Activated naive CD8-positive, alpha-beta T cell treated with anti-CD3 and anti-CD28 coated beads, Interleukin-2, amount 50 U/mL, for 24 hours (primary cell): ENCODE data around the gene CXCR4.
A peak's percentile ranks its signal among the peaks of the same experiment; 100 is the strongest.

Experiments used
- ATAC-seq: fragments of 150-1000 bp; cut with Tn5 transposase; one replicate; pipeline ENCODE4 v1.10.0; 2021
- DNase-seq: peaks from one replicate; pipeline ENCODE4 v3.0.0; 2021
- H3K27ac Mint-ChIP-seq: one replicate; pipeline ENCODE4 v1.8.0; 2021; ENCODE audit warnings: mild to moderate bottlenecking, mixed read lengths
- H3K27me3 Mint-ChIP-seq: one replicate; pipeline ENCODE4 v1.8.0; 2021; ENCODE audit warnings: mixed read lengths
- H3K36me3 Mint-ChIP-seq: one replicate; pipeline ENCODE4 v1.8.0; 2021; ENCODE audit warnings: low read depth, mixed read lengths
- H3K4me1 Mint-ChIP-seq: one replicate; pipeline ENCODE4 v1.8.0; 2021; ENCODE audit warnings: mixed read lengths
- H3K4me3 Mint-ChIP-seq: one replicate; pipeline ENCODE4 v1.8.0; 2021; ENCODE audit warnings: mild to moderate bottlenecking, moderate library complexity, mixed read lengths
- H3K9me3 Mint-ChIP-seq: one replicate; pipeline ENCODE4 v1.8.0; 2021; ENCODE audit warnings: mixed read lengths

Gene CXCR4

DNA sequence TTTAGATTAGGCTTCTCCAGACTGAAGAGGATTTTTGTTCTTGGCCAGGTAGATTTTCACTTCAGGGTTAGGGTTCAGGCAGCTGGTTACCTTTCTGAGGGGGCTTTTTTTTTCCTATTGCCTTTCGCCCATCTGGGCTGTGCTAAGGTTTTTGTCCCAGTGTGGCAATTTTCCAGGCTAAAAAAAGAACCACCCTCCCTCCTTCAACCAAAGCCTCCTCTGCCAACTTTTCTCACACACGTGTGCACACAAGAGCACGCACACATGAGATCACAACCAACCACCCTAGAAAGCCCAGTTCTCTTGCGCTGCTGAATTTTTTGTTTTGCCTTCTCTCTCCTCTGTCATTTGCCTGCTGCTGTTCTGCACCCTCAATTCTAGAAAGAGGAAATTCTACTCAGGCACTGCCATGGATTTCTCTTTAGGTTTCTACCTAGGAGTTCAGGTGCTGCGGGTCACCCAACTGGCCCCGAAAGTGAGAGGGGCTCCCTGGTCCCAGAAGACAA lies 8.5 kb upstream of the CXCR4 start:
- no peaks in the 10 kb centered on the region for H3K27me3 Mint-ChIP-seq

DNA sequence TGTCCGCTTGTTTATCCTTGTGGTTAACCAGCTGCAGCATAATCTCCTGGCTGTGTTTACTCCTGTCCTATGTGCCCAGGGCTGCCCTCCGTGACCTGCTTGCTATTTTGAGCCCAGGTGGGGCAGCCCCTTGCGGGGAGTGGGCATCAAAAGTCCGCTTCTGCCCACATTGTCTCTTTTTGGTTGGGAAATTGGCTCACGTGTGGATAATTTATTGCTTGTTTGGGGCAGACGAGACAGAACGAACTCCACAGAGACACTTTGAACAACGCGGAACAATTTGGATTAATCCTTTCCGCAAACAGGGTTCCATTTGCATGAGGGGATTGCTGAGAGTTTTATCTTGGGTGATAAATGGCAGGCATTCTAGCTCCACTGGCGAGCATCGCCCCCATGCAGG lies 8.1 kb upstream of the CXCR4 start:
- H3K27ac Mint-ChIP-seq: no peak overlapping the region
- DNase-seq (no peak), ATAC-seq (no peak)
- no peaks in the 10 kb centered on the region for H3K36me3 Mint-ChIP-seq
- peaks cover 97% of the 10 kb centered on the region for H3K4me1 Mint-ChIP-seq
- H3K9me3 Mint-ChIP-seq: no peaks in the 10 kb centered on the region
- H3K27me3 Mint-ChIP-seq: no peaks in the 10 kb centered on the region
- H3K4me3 Mint-ChIP-seq: no peak overlapping the region

More for the DNA sequence above, 8.5 kb upstream of the CXCR4 start:
- H3K9me3 Mint-ChIP-seq: no peaks in the 10 kb centered on the region
- H3K36me3 Mint-ChIP-seq: no peaks in the 10 kb centered on the region
- peaks cover 97% of the 10 kb centered on the region for H3K4me1 Mint-ChIP-seq
- DNase-seq (no peak), ATAC-seq (no peak)
- H3K27ac Mint-ChIP-seq: peak overlapping the region; percentile 68
- no peak overlapping the region for H3K4me3 Mint-ChIP-seq

DNA sequence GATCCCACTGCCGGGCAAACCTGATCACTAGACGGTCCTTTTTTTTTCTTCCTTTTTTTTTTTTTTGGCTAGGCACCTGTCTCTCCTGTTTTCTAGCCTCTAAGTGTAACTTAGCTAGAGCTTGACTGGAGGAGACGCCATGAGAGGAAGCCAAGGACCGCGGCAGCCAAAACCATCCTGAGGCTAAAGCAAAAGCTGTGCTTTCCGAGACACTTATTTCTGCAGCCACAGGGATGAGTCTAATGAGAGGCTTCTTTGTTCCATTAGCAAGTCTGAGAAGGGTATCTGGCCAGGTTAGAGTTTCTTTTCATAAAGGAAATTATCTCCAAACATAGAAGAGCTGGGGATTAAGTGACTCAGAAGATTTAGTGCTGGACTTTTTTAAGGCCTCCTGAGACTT lies 7.3 kb upstream of the CXCR4 start:
- H3K4me1 Mint-ChIP-seq: peaks cover 97% of the 10 kb centered on the region
- DNase-seq (no peak), ATAC-seq (peak; percentile 50)
- peak overlapping the region; percentile 28 for H3K4me3 Mint-ChIP-seq
- no peaks in the 10 kb centered on the region for H3K27me3 Mint-ChIP-seq
- no peaks in the 10 kb centered on the region for H3K36me3 Mint-ChIP-seq
- peak overlapping the region; percentile 49 for H3K27ac Mint-ChIP-seq
- H3K9me3 Mint-ChIP-seq: no peaks in the 10 kb centered on the region

DNA sequence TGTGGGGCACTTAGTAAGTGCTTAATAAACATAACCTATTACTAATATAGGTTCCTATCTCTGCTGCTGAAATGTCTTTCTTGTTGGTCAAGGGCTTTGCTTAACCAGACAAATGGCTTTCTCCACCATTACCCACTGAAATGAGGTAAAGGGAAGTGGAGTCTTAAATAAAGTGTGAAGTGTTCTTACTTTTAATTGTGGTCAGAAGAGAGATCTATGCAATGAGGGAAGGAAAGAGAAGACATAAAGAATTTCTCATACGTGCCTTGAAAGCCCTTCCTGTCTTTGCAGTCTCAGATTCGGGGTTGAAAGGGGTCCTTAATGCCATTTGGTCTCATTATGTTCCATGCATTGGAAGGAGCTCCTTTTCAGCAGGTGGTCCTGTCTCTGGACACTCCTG lies 6.9 kb upstream of the CXCR4 start:
- peak overlapping the region; percentile 28 for H3K4me3 Mint-ChIP-seq

DNA sequence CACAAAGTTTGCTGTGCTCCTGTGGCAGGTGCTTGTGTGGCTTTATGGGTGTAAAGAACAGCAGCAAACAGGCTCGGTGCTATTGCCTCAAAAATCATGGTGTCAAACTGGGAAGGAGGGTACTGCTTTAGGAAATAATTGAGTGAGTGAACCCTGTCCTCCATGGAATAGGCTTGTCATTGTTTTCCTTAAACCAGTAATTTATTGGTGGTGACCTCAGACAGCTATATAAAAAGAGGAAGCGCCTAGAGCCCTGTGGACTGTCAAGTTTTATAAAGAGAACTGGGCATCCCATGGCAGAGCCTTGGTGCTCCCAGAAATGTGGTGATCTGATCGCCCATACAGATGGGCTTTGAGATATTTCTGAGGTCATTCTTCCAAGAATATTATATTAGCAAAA lies 4.7 kb upstream of the CXCR4 start:
- Mint-ChIP-seq H3K27me3 (no peaks in the 10 kb centered on the region), H3K9me3 (no peaks in the 10 kb centered on the region), H3K4me3 (no peak overlapping the region), H3K4me1 (peaks cover 87% of the 10 kb centered on the region), H3K36me3 (peaks cover 2% of the 10 kb centered on the region), H3K27ac (no peak overlapping the region)
- ATAC-seq (no peak), DNase-seq (no peak)

More for the DNA sequence above, 6.9 kb upstream of the CXCR4 start:
- peak overlapping the region; percentile 16 for H3K27ac Mint-ChIP-seq
- DNase-seq: no peak
- no peak for ATAC-seq
- no peaks in the 10 kb centered on the region for H3K36me3 Mint-ChIP-seq
- no peaks in the 10 kb centered on the region for H3K9me3 Mint-ChIP-seq
- peaks cover 97% of the 10 kb centered on the region for H3K4me1 Mint-ChIP-seq
- H3K27me3 Mint-ChIP-seq: no peaks in the 10 kb centered on the region

DNA sequence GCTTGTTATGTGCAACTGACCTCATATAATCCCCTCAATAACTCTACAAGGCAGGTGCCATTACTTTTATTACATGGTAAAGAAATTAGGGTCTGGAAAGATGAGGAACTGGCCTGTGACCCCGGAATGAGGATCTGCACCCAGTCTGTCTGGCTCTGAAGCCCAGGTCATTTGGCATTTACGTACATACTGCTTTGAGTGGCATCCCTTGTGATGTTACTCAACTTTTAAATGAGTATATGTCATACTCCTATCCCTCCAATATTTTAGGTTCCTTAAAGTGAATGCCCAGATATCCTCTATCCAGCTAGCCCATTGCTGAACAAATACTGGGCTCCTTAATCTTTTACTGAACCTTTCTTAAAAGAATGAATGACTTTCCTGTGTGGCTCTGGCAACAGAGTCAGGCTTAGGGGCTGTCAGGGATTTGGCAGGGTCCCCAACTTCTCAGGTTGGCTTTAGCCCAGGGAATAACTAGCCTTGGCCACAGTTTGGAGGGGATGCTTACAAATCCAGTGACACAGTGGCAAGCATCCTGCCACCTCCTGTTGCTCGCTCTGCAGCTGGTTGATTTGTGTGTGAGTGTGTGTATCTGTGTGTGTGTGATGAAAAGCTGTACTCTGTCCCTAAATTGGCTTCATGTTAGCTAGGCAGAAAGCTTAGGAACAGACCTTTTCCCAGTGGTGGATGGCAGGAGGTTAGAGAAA lies 3.4 kb upstream of the CXCR4 start:
- H3K36me3 Mint-ChIP-seq: peaks cover 2% of the 10 kb centered on the region
- H3K27me3 Mint-ChIP-seq: no peaks in the 10 kb centered on the region
- no peak overlapping the region for H3K4me3 Mint-ChIP-seq
- H3K27ac Mint-ChIP-seq: peak overlapping the region; percentile 55
- H3K9me3 Mint-ChIP-seq: no peaks in the 10 kb centered on the region
- no peak for DNase-seq
- peaks cover 74% of the 10 kb centered on the region for H3K4me1 Mint-ChIP-seq
- ATAC-seq: no peak

DNA sequence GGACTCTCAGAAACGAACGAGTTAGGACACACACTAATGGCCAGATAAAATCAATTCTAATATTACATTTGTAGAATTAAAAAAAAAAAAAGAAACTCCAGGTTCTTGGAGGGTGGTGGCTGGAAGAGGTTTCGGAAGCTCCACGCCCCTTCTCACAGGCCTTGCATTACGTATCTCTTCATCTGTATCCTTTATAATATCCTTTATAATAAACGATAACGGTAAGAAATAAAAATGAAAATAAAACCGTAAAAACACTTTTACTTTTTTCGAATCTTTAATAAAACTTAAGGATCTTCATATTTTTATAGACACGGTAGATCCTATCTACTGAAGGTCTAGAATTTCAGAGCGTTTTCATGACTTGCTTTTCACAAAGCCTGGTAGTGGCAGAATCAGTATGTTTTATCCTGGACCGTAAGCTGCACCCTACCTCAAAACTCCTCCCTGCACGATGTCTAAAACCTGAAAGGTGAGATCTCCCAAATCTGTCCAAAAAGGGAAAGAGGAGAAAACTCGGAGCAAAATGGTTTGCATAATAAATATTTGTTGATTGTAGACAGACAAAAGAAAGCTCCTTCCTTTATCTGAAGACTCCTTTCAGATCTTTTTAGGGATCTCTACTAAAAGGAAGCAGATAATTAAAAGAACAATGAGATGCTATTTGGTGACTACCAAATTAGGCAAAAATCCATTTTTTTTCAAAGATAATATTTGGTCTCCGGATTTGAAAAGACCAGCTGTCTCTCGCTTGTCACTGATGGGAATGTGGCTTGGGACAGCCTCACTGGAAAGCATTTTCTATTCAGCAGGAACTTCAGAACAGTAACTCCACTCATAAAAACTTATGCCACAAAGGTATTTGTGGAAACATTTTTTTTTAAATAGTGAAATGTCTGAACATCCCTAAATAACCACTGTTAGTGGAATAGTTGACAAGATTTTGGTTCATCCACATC lies 2.0 kb upstream of the CXCR4 start:
- Mint-ChIP-seq H3K36me3 (peaks cover 11% of the 10 kb centered on the region), H3K27me3 (no peaks in the 10 kb centered on the region), H3K4me1 (peaks cover 72% of the 10 kb centered on the region), H3K27ac (peak overlapping the region; percentile 68), H3K9me3 (no peaks in the 10 kb centered on the region), H3K4me3 (peak overlapping the region; percentile 92)
- ATAC-seq (no peak), DNase-seq (no peak)

DNA sequence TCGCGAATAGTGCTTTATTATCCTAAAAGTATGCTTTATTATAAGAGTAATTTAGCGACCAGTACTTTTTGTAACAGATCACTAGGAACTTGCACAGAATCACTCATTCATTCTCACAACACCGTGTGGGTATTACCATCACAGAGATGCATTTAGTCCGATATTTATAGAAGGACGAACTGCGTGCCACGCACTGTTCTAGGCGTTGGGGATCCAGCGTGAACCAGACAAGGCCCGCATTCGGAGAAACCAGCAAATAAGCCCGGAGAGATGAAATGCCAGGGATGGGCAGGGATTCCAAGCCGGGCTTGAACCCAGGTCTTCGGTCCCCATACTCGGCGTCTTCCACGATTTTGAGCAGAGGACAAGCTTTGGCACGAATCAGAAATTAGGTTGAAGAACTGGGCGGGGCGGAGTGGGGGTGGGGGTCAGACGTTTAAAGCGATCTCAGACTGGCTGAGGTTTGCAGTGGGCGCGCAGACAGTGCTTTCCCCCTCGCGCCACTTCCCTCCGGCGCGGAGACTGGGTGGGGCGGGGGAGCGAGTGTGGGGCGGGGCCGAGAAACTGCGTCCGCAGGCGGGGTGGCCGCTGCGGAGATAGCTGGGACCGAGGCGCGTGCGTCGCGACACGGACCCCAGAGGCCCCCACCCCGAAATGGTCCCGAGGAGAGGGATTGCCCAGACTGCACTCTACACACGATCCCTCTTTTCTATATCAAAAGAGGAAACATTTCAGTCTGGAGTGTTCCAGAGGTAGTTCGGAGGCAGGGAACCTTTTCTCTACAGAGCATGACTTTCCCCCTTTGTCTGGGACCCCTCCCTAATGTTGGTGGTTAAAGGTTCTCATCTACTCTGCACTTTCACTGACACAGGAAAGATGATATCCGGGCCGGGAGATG lies 1.1 kb upstream of the CXCR4 start:
- H3K36me3 Mint-ChIP-seq: peaks cover 19% of the 10 kb centered on the region
- no peaks in the 10 kb centered on the region for H3K9me3 Mint-ChIP-seq
- DNase-seq: peak; percentile 86
- peak; percentile 59 for ATAC-seq
- H3K27ac Mint-ChIP-seq: peak overlapping the region; percentile 87
- H3K27me3 Mint-ChIP-seq: no peaks in the 10 kb centered on the region
- H3K4me1 Mint-ChIP-seq: peaks cover 70% of the 10 kb centered on the region
- peak overlapping the region; percentile 92 for H3K4me3 Mint-ChIP-seq

DNA sequence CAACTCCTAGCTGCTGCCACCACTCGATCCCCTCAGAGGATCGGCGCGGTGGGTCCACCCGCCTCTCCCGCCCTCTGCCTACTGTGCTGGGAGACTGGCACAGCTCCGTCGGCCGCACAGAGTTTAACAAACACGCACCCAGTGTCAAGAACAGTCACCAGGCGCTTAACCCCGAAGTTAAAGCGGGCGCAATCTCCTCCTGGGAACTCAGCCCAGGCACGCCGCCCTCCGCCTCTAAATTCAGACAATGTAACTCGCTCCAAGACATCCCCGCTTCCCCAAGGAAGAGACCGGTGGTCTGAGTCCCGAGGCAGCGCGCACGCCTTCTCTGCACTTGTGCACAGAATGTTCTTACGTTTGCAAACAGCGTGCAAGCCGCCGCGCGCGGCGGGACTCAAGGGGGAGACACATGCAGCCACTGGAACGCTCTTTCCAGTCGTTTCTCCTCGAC lies 533 bp downstream of the CXCR4 start:
- Mint-ChIP-seq H3K27ac (peak overlapping the region; percentile 88), H3K9me3 (no peaks in the 10 kb centered on the region), H3K27me3 (no peaks in the 10 kb centered on the region), H3K4me3 (peak overlapping the region; percentile 92), H3K4me1 (peaks cover 73% of the 10 kb centered on the region), H3K36me3 (peaks cover 30% of the 10 kb centered on the region)
- ATAC-seq (peak; percentile 29), DNase-seq (peak; percentile 62)

DNA sequence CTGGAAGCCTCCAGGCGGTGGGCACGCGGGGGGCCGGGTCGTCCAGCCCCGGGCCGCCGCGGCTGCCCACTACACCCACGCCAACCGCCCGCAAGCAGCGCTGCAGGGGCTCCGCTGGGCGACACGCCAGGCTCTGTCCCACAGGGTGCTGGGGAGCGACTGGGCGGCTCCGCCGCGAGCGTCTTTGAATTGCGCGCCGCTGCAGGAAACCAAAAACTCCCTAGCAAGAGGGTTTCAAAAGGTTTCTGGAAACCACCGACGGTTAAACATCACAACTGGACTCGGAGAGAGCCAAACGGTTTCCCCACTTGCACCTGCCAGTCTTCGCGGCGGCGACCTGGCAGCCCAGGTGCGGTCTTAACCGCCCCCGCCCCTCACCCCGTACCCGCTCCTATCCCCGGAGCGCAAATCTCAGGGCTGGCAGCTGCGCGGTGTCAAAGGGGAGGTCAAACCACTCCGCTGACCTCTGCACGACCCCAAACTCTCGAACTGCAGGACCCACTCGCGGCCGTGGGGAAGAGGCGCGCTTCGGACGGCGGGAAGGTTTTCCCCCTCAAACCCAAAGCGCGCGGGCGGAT lies 1.0 kb downstream of the CXCR4 start:
- ATAC-seq (peak; percentile 53), DNase-seq (peak; percentile 65)
- Mint-ChIP-seq H3K4me1 (peaks cover 70% of the 10 kb centered on the region), H3K4me3 (peak overlapping the region; percentile 92), H3K27me3 (no peaks in the 10 kb centered on the region), H3K36me3 (peaks cover 31% of the 10 kb centered on the region), H3K9me3 (no peaks in the 10 kb centered on the region), H3K27ac (peak overlapping the region; percentile 88)

DNA sequence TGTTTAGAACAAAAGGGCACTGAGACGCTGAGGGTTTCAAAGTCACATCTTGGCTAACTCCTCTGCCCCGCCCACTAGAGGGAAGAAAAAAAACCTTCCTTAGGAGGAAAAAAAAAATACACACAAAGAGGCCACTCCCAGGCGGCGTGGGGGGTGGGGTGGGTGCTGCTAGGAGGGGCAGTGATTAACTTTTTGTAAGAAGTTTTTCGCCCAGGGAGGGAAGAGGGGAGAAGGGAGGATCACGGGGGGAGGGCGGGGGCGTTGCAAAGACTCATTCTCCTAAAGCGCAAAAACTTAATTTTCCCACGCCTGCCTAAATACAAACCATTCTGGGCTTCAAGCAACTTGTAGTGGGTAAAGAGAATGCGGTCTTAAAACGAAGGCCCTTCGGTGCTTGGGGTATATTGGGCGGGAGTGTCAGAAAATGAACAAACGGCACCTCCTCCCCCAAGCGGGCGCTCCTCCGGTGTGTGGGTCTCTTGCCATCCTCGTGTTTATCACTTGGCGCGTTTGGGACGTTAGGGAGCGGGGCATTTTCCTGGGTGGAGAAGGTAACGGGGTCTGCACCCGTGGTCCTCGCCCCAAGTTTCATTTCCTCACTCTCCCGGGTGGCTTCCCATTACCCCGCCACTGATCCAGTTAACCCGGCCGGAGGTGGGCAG lies 1.7 kb downstream of the CXCR4 start:
- ATAC-seq (peak; percentile 31), DNase-seq (peak; percentile 74)
- Mint-ChIP-seq H3K36me3 (peaks cover 31% of the 10 kb centered on the region), H3K27me3 (no peaks in the 10 kb centered on the region), H3K27ac (peak overlapping the region; percentile 76), H3K4me1 (peaks cover 69% of the 10 kb centered on the region), H3K9me3 (no peaks in the 10 kb centered on the region), H3K4me3 (peak overlapping the region; percentile 92)

DNA sequence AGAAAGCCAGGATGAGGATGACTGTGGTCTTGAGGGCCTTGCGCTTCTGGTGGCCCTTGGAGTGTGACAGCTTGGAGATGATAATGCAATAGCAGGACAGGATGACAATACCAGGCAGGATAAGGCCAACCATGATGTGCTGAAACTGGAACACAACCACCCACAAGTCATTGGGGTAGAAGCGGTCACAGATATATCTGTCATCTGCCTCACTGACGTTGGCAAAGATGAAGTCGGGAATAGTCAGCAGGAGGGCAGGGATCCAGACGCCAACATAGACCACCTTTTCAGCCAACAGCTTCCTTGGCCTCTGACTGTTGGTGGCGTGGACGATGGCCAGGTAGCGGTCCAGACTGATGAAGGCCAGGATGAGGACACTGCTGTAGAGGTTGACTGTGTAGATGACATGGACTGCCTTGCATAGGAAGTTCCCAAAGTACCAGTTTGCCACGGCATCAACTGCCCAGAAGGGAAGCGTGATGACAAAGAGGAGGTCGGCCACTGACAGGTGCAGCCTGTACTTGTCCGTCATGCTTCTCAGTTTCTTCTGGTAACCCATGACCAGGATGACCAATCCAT lies 2.7 kb downstream of the CXCR4 start:
- ATAC-seq (peak; percentile 8), DNase-seq (no peak)
- peaks cover 64% of the 10 kb centered on the region for H3K4me1 Mint-ChIP-seq
- peak overlapping the region; percentile 74 for H3K27ac Mint-ChIP-seq
- peak overlapping the region; percentile 92 for H3K4me3 Mint-ChIP-seq
- no peaks in the 10 kb centered on the region for H3K9me3 Mint-ChIP-seq
- H3K36me3 Mint-ChIP-seq: peaks cover 31% of the 10 kb centered on the region
- H3K27me3 Mint-ChIP-seq: no peaks in the 10 kb centered on the region

DNA sequence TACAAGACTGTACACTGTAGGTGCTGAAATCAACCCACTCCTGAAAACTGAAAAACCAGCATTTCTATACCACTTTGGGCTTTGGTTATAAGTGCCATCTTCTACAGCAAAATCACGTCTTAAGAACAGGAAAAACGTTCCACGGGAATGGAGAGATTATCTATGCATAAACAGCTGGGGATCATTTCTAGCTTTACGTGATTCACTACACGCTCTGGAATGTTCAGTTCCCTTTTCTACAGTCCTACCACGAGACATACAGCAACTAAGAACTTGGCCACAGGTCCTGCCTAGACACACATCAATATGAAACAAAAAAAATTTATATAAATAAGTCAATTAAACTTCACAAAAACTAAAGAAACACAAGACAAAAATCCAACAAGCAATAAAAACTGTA lies 3.6 kb downstream of the CXCR4 start:
- ATAC-seq: no peak
- no peak overlapping the region for H3K27ac Mint-ChIP-seq
- H3K9me3 Mint-ChIP-seq: no peaks in the 10 kb centered on the region
- H3K4me3 Mint-ChIP-seq: peak overlapping the region; percentile 51
- H3K36me3 Mint-ChIP-seq: peaks cover 31% of the 10 kb centered on the region
- peaks cover 57% of the 10 kb centered on the region for H3K4me1 Mint-ChIP-seq
- H3K27me3 Mint-ChIP-seq: no peaks in the 10 kb centered on the region
- DNase-seq: no peak
